ENCODE results near the gene CRIM1.

- no peak for TF ChIP-seq SP1 (CRISPR knock-in tag; conservative IDR thresholded peaks at IDR 0.05)
- TF ChIP-seq ESRRA (CRISPR knock-in tag; IDR thresholded peaks at IDR 0.05; ENCODE audit: borderline replicate concordance), result no peak
- TF ChIP-seq ZNF512 (CRISPR knock-in tag; IDR thresholded peaks at IDR 0.05; ENCODE audit: borderline replicate concordance), result no peak
- TF ChIP-seq, protein P1, sequence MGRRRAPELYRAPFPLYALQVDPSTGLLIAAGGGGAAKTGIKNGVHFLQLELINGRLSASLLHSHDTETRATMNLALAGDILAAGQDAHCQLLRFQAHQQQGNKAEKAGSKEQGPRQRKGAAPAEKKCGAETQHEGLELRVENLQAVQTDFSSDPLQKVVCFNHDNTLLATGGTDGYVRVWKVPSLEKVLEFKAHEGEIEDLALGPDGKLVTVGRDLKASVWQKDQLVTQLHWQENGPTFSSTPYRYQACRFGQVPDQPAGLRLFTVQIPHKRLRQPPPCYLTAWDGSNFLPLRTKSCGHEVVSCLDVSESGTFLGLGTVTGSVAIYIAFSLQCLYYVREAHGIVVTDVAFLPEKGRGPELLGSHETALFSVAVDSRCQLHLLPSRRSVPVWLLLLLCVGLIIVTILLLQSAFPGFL (CRISPR knock-in tag; IDR thresholded peaks at IDR 0.05; ENCODE audit: borderline replicate concordance), result no peak
- no peak for TF ChIP-seq SMAD3 (CRISPR knock-in tag; IDR thresholded peaks at IDR 0.05; ENCODE audit: borderline replicate concordance)
- no peak for TF ChIP-seq CTCF (IDR thresholded peaks at IDR 0.05)
Measured at GRCh38 chr2:36441816-36442215, 86.2 kb downstream of the CRIM1 start.
